Gastrocnemius medialis (tissue), 4 donors: ENCODE results near the gene USP34.

Experiments
- CTCF ChIP-seq, 5 experiments: fragments of 450-650 bp in 3 of 5; fragments of 200-600 bp in 2 of 5; sonication (generic) in 2 of 5; IDR thresholded peaks in 4 of 5; conservative IDR thresholded peaks in 1 of 5; 1 replicate in 4 of 5; 2 replicates in 1 of 5; pipeline ENCODE4 v1.5.1; 2016 to 2019; ENCODE audit warnings: antibody characterized with exemption in 5 of 5, mild to moderate bottlenecking in 3 of 5, moderate library complexity in 3 of 5
- POLR2A ChIP-seq, 2 donors: fragments of 450-650 bp; IDR thresholded peaks; one replicate each; pipeline ENCODE4 v1.6.1; 2017; ENCODE audit warnings: antibody characterized with exemption in 2 of 2, mild to moderate bottlenecking in 2 of 2, moderate library complexity in 2 of 2

DNA sequence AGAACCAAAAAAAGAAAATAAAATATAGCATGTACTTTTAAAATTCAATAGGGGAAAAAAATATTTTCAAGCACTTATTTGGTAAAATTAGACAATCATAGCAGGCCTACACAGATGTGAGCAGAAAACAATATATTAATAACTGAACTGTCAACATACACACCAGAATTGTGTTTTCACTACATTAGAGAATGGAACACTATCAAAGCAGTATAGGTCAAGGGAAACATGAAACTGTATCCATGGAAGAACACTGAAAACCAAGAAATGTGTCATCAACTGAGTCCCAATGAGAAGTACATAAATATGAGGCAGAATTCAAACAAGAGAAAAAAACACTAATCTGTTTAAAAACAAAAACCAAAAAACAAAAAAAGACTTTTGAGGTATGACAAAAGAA is 132.4 kb downstream of the USP34 start:
- TF ChIP-seq CTCF (IDR thresholded peaks at IDR 0.05 in 4 of 5, conservative IDR thresholded peaks at IDR 0.05 in 1 of 5) (no peak), POLR2A (IDR thresholded peaks at IDR 0.05) (no peak)
